Caco-2 (cell line): Measurements from ENCODE around the gene PCBP2. TPM values are rescaled to one million over a fixed set of nuclear protein-coding genes. Genes with fewer than 3 reads are reported as not detected.

ENCODE experiments used
- BruUV-seq: library from RNA; stranded (reverse); fragments of 400-500 nt; replicated peaks from 2 replicates; lab custom pipeline; 2021; lab: Mats Ljungman, UMichigan
- CTCF ChIA-PET: fragments of 300-600 bp; sonication (Branson Sonifier 250); formaldehyde crosslinking; loops from one replicate; lab custom pipeline; 2022; ENCODE audit warnings: antibody characterized with exemption; lab: Charles Lee
- POLR2A ChIA-PET: fragments of 300-600 bp; sonication (Branson Sonifier 250); formaldehyde crosslinking; loops from one replicate; lab custom pipeline; 2022; ENCODE audit warnings: antibody characterized with exemption; lab: Charles Lee
- DNase-seq, 2 experiments: peaks; one replicate each; pipeline versions ENCODE4 v3.0.0 to v3.0.0-alpha.2; 2020 to 2022
- H3K27me3 ChIP-seq: replicated peaks from 2 replicates; pipeline ENCODE4 v1.6.0; 2011; ENCODE audit warnings: low read length; ENCODE audit not compliant: control insufficient read depth, insufficient read depth
- H3K36me3 ChIP-seq: 2 replicates; pipeline ENCODE4 v1.5.1; 2011; ENCODE audit warnings: low read length; ENCODE audit not compliant: control insufficient read depth, insufficient read depth
- H3K4me1 ChIP-seq: fragments of 250-450 bp; sonication (Bioruptor Pico); 2 replicates; pipeline ENCODE4 v1.5.1; 2020; ENCODE audit warnings: mild to moderate bottlenecking
- H3K4me3 ChIP-seq: 2 replicates; pipeline ENCODE4 v1.5.1; 2011; ENCODE audit warnings: low read depth, mild to moderate bottlenecking, control low read depth, low read length
- H3K9me3 ChIP-seq: fragments of 250-450 bp; sonication (Bioruptor Pico); 2 replicates; pipeline ENCODE4 v1.5.1; 2020; ENCODE audit warnings: mild to moderate bottlenecking, moderate library complexity
- H3K27ac Mint-ChIP-seq: one replicate; pipeline ENCODE4 v1.8.0; 2022; ENCODE audit warnings: mixed read lengths; ENCODE audit not compliant: unreplicated experiment
- H3K27me3 Mint-ChIP-seq: one replicate; pipeline ENCODE4 v1.8.0; 2022; ENCODE audit warnings: mixed read lengths; ENCODE audit not compliant: insufficient read depth, unreplicated experiment
- H3K36me3 Mint-ChIP-seq: one replicate; pipeline ENCODE4 v1.8.0; 2022; ENCODE audit warnings: mild to moderate bottlenecking, mixed read lengths; ENCODE audit not compliant: insufficient read depth, unreplicated experiment
- H3K4me1 Mint-ChIP-seq: one replicate; pipeline ENCODE4 v1.8.0; 2022; ENCODE audit warnings: low read depth, mixed read lengths; ENCODE audit not compliant: unreplicated experiment
- H3K4me3 Mint-ChIP-seq: one replicate; pipeline ENCODE4 v1.8.0; 2022; ENCODE audit warnings: mild to moderate bottlenecking, moderate library complexity, mixed read lengths; ENCODE audit not compliant: unreplicated experiment
- H3K9me3 Mint-ChIP-seq: one replicate; pipeline ENCODE4 v1.8.0; 2022; ENCODE audit warnings: mixed read lengths; ENCODE audit not compliant: unreplicated experiment
- CTCF ChIP-seq, 2 experiments: fragments of 200-600 bp in 1 of 2; IDR thresholded peaks; 1 replicate in 1 of 2; 2 replicates in 1 of 2; pipeline versions ENCODE4 v1.5.1 to v1.8.0; 2011 to 2022; ENCODE audit warnings: antibody characterized with exemption in 1 of 2, control low read depth in 1 of 2, inconsistent platforms in 1 of 2, low read depth in 1 of 2, low read length in 1 of 2, mild to moderate bottlenecking in 1 of 2, moderate library complexity in 1 of 2; ENCODE audit not compliant: insufficient read depth in 1 of 2, severe bottlenecking in 1 of 2, unreplicated experiment in 1 of 2
- intact Hi-C: fragments of 100-400 bp; cut with micrococcal nuclease; formaldehyde crosslinking; loops from one replicate; pipeline ENCODE4 v1.10.0; 2022; ENCODE audit not compliant: unreplicated experiment
- total RNA-seq: library from RNA; stranded (reverse); gene quantifications from 2 replicates; pipeline ENCODE4 v1.2.3, GENCODE V29; 2022

The PCBP2 gene
- total RNA-seq, 1 experiment from 2014 or later: 1,143 TPM

GRCh38 chr12:53498235-53498630, 46.3 kb downstream of the PCBP2 start:
- no peak for DNase-seq
- TF ChIP-seq CTCF (IDR thresholded peaks at IDR 0.05; ENCODE audit: insufficient read depth in 1 of 2, low read depth in 1 of 2, low read length in 1 of 2, severe bottlenecking in 1 of 2, unreplicated experiment in 1 of 2): no peak
- no peaks in the 10 kb centered on the region for H3K27me3 Mint-ChIP-seq
- no TSS peak for BruUV-seq
- peak overlapping the region; percentile 80 for H3K4me3 Mint-ChIP-seq
- H3K27ac Mint-ChIP-seq: no peak overlapping the region
- Histone ChIP-seq H3K4me3 (no peak overlapping the region), H3K9me3 (no peaks in the 10 kb centered on the region), H3K4me1 (peaks cover 25% of the 10 kb centered on the region), H3K36me3 (no peaks in the 10 kb centered on the region), H3K27me3 (no peaks in the 10 kb centered on the region)
- H3K4me1 Mint-ChIP-seq: peaks cover 42% of the 10 kb centered on the region
- POLR2A ChIA-PET: no interaction called here
- intact Hi-C loops: no loop called here
- H3K9me3 Mint-ChIP-seq: no peaks in the 10 kb centered on the region
- CTCF ChIA-PET: no interaction called here
- peaks cover 7% of the 10 kb centered on the region for H3K36me3 Mint-ChIP-seq

- peaks cover 33% of the 10 kb centered on the region for H3K4me1 Mint-ChIP-seq
Observed at GRCh38 chr12:53499266-53500141, 47.6 kb downstream of the PCBP2 start, which contains the start of gene MAP3K12. MAP3K12 (minus strand) TSS chr12:53499458; CDS start chr12:53487391, 12,067 bp downstream.

More at GRCh38 chr12:53499266-53500141, 47.6 kb downstream of the PCBP2 start, which contains the start of gene MAP3K12:
- peak within 1 kb of the TSS; percentile 55 for H3K4me3 ChIP-seq
- H3K9me3 Mint-ChIP-seq: no peaks in the 10 kb centered on the region
- peak within 1 kb of the TSS; percentile 80 for H3K4me3 Mint-ChIP-seq
- POLR2A ChIA-PET: no interaction called here
- no peaks in the 10 kb centered on the region for H3K27me3 ChIP-seq
- H3K27me3 Mint-ChIP-seq: no peaks in the 10 kb centered on the region
- BruUV-seq: no TSS peak
- H3K4me1 ChIP-seq: peaks cover 19% of the 10 kb centered on the region
- no peaks in the 10 kb centered on the region for H3K9me3 ChIP-seq
- peaks cover 13% of the 10 kb centered on the region for H3K36me3 Mint-ChIP-seq
- no peaks in the 10 kb centered on the region for H3K36me3 ChIP-seq
- intact Hi-C loops: loop anchor here (1.0 to 2.0 kb wide), 4 partner anchors 49 to 779 kb away; no protein-coding TSS in a partner anchor
- no peak for TF ChIP-seq CTCF (IDR thresholded peaks at IDR 0.05; ENCODE audit: insufficient read depth in 1 of 2, low read depth in 1 of 2, low read length in 1 of 2, severe bottlenecking in 1 of 2, unreplicated experiment in 1 of 2)
- DNase-seq: peak in 1 of 2 experiments; percentile 58
- CTCF ChIA-PET: interaction anchor here (1.4 to 2.2 kb wide), 2 partner anchors 9 to 17 kb away, joined by 4 to 12 read pairs; no protein-coding TSS in a partner anchor
- peak within 1 kb of the TSS; percentile 86 for H3K27ac Mint-ChIP-seq
